HG03520 (cell line): Measurements from ENCODE around the gene WWOX.

Experiments used
- ATAC-seq: cut with Tn5 transposase; IDR thresholded peaks from one replicate; pipeline ENCODE4 v1.9.1; 2021; ENCODE audit warnings: mild to moderate bottlenecking, moderate library complexity; ENCODE audit not compliant: unreplicated experiment

Gene WWOX

GRCh38 chr16:78189121-78189520 is 89.7 kb downstream of the WWOX start:
- no peak for ATAC-seq

GRCh38 chr16:78192734-78193488 is 93.5 kb downstream of the WWOX start:
- ATAC-seq = no peak

GRCh38 chr16:78194948-78195347 is 95.5 kb downstream of the WWOX start:
- ATAC-seq = no peak

GRCh38 chr16:78195797-78196196 is 96.3 kb downstream of the WWOX start:
- ATAC-seq = no peak

GRCh38 chr16:78196502-78196901 is 97.0 kb downstream of the WWOX start:
- no peak for ATAC-seq

- ATAC-seq = no peak
Observed at GRCh38 chr16:78198288-78198687, 98.8 kb downstream of the WWOX start.

GRCh38 chr16:78199325-78200022 is 100.0 kb downstream of the WWOX start:
- ATAC-seq = no peak

GRCh38 chr16:78200023-78200389 is 100.6 kb downstream of the WWOX start:
- ATAC-seq = no peak

- no peak for ATAC-seq
Observed at GRCh38 chr16:78200623-78201096, 101.2 kb downstream of the WWOX start.

GRCh38 chr16:78205506-78205905 is 106.1 kb downstream of the WWOX start:
- no peak for ATAC-seq

- ATAC-seq = no peak
Observed at GRCh38 chr16:78206623-78207223, 107.3 kb downstream of the WWOX start.

GRCh38 chr16:78209951-78210661 is 110.7 kb downstream of the WWOX start:
- ATAC-seq = no peak

- no peak for ATAC-seq
Observed at GRCh38 chr16:78211020-78211599, 111.7 kb downstream of the WWOX start.

GRCh38 chr16:78211946-78212345 is 112.5 kb downstream of the WWOX start:
- ATAC-seq = no peak

- no peak for ATAC-seq
Observed at GRCh38 chr16:78212674-78213073, 113.2 kb downstream of the WWOX start.

GRCh38 chr16:78213751-78214150 is 114.3 kb downstream of the WWOX start:
- no peak for ATAC-seq

- no peak for ATAC-seq
Observed at GRCh38 chr16:78215222-78215621, 115.8 kb downstream of the WWOX start.

GRCh38 chr16:78216166-78216745 is 116.8 kb downstream of the WWOX start:
- ATAC-seq = no peak

- no peak for ATAC-seq
Observed at GRCh38 chr16:78217276-78217675, 117.8 kb downstream of the WWOX start.

- no peak for ATAC-seq
Observed at GRCh38 chr16:78218279-78218678, 118.8 kb downstream of the WWOX start.
